K562 (cell line): ENCODE results near the gene ZNF24. TPM values are rescaled to one million over a fixed set of nuclear protein-coding genes. Genes with fewer than 3 reads are reported as not detected.
A peak's percentile ranks its signal among the peaks of the same experiment; 100 is the strongest.

Experiments used
- COPS2 ChIP-seq: fragments of 450-650 bp; conservative IDR thresholded peaks from 2 replicates; pipeline ENCODE4 v1.6.1; 2016; ENCODE audit warnings: mild to moderate bottlenecking, moderate library complexity
- E2F6 ChIP-seq, 2 experiments: IDR thresholded peaks; 2 replicates each; pipeline ENCODE4 v1.6.1; 2011; ENCODE audit warnings: borderline replicate concordance in 1 of 2, control low read depth in 1 of 2, low read depth in 1 of 2, low read length in 1 of 2, mild to moderate bottlenecking in 1 of 2, mixed read lengths in 1 of 2, moderate library complexity in 1 of 2; ENCODE audit not compliant: insufficient read depth in 1 of 2, insufficient read length in 1 of 2, poor library complexity in 1 of 2, severe bottlenecking in 1 of 2; ENCODE audit errors: extremely low read depth in 1 of 2
- EP400 ChIP-seq: fragments of 450-650 bp; IDR thresholded peaks from 2 replicates; pipeline ENCODE4 v1.6.1; 2017; ENCODE audit warnings: antibody characterized with exemption, mild to moderate bottlenecking, moderate library complexity
- GTF2E2 ChIP-seq: fragments of 200-800 bp; sonication (Bioruptor generic); IDR thresholded peaks from 2 replicates; pipeline ENCODE4 v1.6.1; 2016; ENCODE audit warnings: missing genetic modification characterization, missing compliant biosample characterization
- MAZ ChIP-seq, 2 experiments: fragments of 450-650 bp in 1 of 2; sonication (generic) in 1 of 2; formaldehyde crosslinking; IDR thresholded peaks in 1 of 2; conservative IDR thresholded peaks in 1 of 2; 2 replicates each; pipeline versions ENCODE4 v1.4.0 to v1.5.0; 2020; ENCODE audit warnings: mild to moderate bottlenecking in 1 of 2, missing genetic modification reagents in 1 of 2
- MECOM ChIP-seq: fragments of 250-450 bp; sonication (Bioruptor Pico); IDR thresholded peaks from 2 replicates; pipeline ENCODE4 v1.8.0; 2022; ENCODE audit warnings: inconsistent platforms
- MITF ChIP-seq: IDR thresholded peaks from 2 replicates; pipeline ENCODE4 v1.6.1; 2014; ENCODE audit warnings: antibody characterized with exemption
- OTX1 ChIP-seq: fragments of 450-650 bp; formaldehyde crosslinking; IDR thresholded peaks from 2 replicates; pipeline ENCODE4 v1.4.0; 2022; ENCODE audit warnings: mild to moderate bottlenecking
- PHF20 ChIP-seq: fragments of 450-650 bp; IDR thresholded peaks from 2 replicates; pipeline ENCODE4 v1.6.1; 2018; ENCODE audit not compliant: partially characterized antibody
- RB1 ChIP-seq: fragments of 450-650 bp; IDR thresholded peaks from 2 replicates; pipeline ENCODE4 v1.6.1; 2017; ENCODE audit warnings: low read depth, mild to moderate bottlenecking
- SOX6 ChIP-seq: fragments of 450-650 bp; IDR thresholded peaks from 2 replicates; pipeline ENCODE4 v1.6.1; 2014; ENCODE audit warnings: mild to moderate bottlenecking
- SREBF2 ChIP-seq: sonication (generic); formaldehyde crosslinking; IDR thresholded peaks from 2 replicates; pipeline ENCODE4 v1.4.0; 2020; ENCODE audit warnings: mild to moderate bottlenecking, missing genetic modification reagents
- SRF ChIP-seq, 2 experiments: fragments of 250-450, 450-650 bp in 1 of 2; sonication (Bioruptor Pico) in 1 of 2; sonication (generic) in 1 of 2; formaldehyde crosslinking; IDR thresholded peaks; 2 replicates each; pipeline versions ENCODE4 v1.5.0 to v1.5.1; 2020 to 2022; ENCODE audit warnings: mild to moderate bottlenecking in 1 of 2, missing genetic modification reagents in 1 of 2
- TSHZ1 ChIP-seq: fragments of 250-450 bp; sonication (Bioruptor Pico); IDR thresholded peaks from 2 replicates; pipeline ENCODE4 v1.4.0; 2020; ENCODE audit warnings: mild to moderate bottlenecking, moderate library complexity
- ZBED1 ChIP-seq: IDR thresholded peaks from 2 replicates; pipeline ENCODE4 v1.6.1; 2014
- polyA plus RNA-seq, 8 experiments: library from polyadenylated mRNA; depleted of rRNA in 4 of 8; stranded (reverse) in 5 of 8; unstranded in 3 of 8; fragments of >200 nt; fragmentation: Nextera tagmentation in 2 of 8; fragmentation: Illumina TruSeq in 1 of 8; extraction: Ambion mirVana in 2 of 8; extraction: Trizol in 1 of 8; gene quantifications; 2 replicates each; pipeline versions ENCODE4 v1.2.1 to v1.2.3, GENCODE V29; 2011 to 2014; ENCODE audit warnings: inconsistent platforms in 1 of 8, missing spikeins in 1 of 8
- total RNA-seq, 7 experiments: library from RNA; depleted of rRNA in 6 of 7; stranded (reverse); fragments of >200 nt in 6 of 7; fragmentation: Illumina TruSeq in 2 of 7; extraction: Trizol in 2 of 7; gene quantifications; 2 replicates each; pipeline versions ENCODE4 v1.2.1 to v1.2.3, GENCODE V29; 2011 to 2021; ENCODE audit warnings: low replicate concordance in 1 of 7
- TF ChIP-seq, protein P1 (sequence below): sonication (generic); formaldehyde crosslinking; IDR thresholded peaks from 2 replicates; pipeline ENCODE4 v1.8.1; 2023; ENCODE audit warnings: mild to moderate bottlenecking, missing genetic modification reagents, moderate library complexity
- TF ChIP-seq, protein P2 (sequence below): fragments of 450-650 bp; IDR thresholded peaks from 2 replicates; pipeline ENCODE4 v1.7.0; 2016; ENCODE audit warnings: borderline replicate concordance

ZNF24 gene
- total and polyA plus RNA-seq, 9 of the 15 experiments (the other 6 are each of a cell fraction or from before 2014, with no cell fraction given) = 35.7 to 72.8 (median 54.1) TPM

DNA sequence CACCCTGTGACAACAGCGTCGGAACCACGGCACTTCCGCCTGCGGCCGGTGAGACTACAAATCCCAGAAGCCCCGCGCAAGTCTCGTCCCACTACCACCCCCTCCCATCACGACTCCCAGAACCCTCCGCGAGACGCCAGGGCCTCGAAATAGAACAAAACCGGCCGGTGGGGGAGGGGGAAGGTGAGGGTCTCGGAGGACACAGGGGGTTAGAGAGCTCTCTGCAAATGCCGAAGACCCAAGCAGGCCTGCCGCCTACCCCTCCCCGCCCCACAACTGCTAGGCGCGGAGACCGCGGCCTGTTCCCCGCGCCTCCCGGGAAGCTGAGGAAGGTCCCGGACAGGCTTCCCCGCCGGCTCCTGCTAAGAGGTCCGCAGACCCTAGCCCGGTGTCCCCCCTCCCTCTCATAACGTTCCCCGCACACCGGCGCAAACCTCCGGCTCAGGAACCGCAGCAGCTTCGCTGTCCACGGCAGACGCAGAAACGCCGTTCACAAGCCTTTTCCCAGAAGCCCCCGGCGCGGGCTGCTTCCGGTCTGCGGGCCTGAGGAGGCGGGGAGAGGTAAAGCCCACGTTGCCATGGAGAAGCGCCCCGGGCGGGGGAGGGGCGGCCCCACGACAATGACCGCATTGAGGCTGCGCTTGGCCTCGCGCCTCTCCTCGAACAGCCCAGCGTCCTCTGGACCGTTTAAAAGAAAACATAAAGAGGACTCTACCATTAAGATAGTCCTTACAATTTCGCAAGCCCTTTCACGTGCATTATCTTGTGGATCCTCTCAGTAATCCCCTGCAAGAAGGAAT is at the start of gene ZNF24 (continued):
- TF ChIP-seq, protein P1, sequence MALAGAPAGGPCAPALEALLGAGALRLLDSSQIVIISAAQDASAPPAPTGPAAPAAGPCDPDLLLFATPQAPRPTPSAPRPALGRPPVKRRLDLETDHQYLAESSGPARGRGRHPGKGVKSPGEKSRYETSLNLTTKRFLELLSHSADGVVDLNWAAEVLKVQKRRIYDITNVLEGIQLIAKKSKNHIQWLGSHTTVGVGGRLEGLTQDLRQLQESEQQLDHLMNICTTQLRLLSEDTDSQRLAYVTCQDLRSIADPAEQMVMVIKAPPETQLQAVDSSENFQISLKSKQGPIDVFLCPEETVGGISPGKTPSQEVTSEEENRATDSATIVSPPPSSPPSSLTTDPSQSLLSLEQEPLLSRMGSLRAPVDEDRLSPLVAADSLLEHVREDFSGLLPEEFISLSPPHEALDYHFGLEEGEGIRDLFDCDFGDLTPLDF (CRISPR knock-in tag) = peak; percentile 77; the same call in 1 of the 2 replicates
- TF ChIP-seq EP400 (peak; percentile 82), MECOM (no peak), COPS2 (no peak), RB1 (peak; percentile 35; the same call in 1 of the 2 replicates), SRF (CRISPR knock-in tag; IDR thresholded peaks at IDR 0.05) (0 out of 4 replicates have a peak, but pooled peaks of 1 of the 2 experiments have one; percentile 43), SREBF2 (CRISPR knock-in tag) (no peak), E2F6 (IDR thresholded peaks at IDR 0.05; ENCODE audit: borderline replicate concordance in 1 of 2, extremely low read depth in 1 of 2, insufficient read depth in 1 of 2, insufficient read length in 1 of 2, low read depth in 1 of 2, low read length in 1 of 2, poor library complexity in 1 of 2, severe bottlenecking in 1 of 2) (peak; percentile 40 to 85), MAZ (CRISPR knock-in tag; conservative IDR thresholded peaks at IDR 0.05 in 1 of 2, IDR thresholded peaks at IDR 0.05 in 1 of 2) (peak; percentile 75 to 92), SOX6 (peak; percentile 43), MITF (no peak), PHF20 (peak; percentile 87), OTX1 (CRISPR knock-in tag) (no peak; the same call in 1 of the 2 replicates), GTF2E2 (peak; percentile 21; the same call in 1 of the 2 replicates), ZBED1 (peak; percentile 74), TSHZ1 (CRISPR knock-in tag) (no peak)
- TF ChIP-seq, protein P2, sequence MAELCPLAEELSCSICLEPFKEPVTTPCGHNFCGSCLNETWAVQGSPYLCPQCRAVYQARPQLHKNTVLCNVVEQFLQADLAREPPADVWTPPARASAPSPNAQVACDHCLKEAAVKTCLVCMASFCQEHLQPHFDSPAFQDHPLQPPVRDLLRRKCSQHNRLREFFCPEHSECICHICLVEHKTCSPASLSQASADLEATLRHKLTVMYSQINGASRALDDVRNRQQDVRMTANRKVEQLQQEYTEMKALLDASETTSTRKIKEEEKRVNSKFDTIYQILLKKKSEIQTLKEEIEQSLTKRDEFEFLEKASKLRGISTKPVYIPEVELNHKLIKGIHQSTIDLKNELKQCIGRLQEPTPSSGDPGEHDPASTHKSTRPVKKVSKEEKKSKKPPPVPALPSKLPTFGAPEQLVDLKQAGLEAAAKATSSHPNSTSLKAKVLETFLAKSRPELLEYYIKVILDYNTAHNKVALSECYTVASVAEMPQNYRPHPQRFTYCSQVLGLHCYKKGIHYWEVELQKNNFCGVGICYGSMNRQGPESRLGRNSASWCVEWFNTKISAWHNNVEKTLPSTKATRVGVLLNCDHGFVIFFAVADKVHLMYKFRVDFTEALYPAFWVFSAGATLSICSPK = no peak
